Hematopoietic multipotent progenitor cell treated with erythropoietin and hydrocortisone succinate and interleukin-3 and kit ligand, for 15 days (in vitro differentiated cells): ENCODE measurements around the gene PRDX2.
"Not testable (repeated sequence)": the region's sequence is repeated elsewhere in the genome, so short reads cannot be mapped to it uniquely, and the experiment has no call there.

Source experiments
- DNase-seq: peaks from one replicate; pipeline ENCODE4 v3.0.0-alpha.2; 2015; ENCODE audit warnings: low spot score

The PRDX2 gene

DNA sequence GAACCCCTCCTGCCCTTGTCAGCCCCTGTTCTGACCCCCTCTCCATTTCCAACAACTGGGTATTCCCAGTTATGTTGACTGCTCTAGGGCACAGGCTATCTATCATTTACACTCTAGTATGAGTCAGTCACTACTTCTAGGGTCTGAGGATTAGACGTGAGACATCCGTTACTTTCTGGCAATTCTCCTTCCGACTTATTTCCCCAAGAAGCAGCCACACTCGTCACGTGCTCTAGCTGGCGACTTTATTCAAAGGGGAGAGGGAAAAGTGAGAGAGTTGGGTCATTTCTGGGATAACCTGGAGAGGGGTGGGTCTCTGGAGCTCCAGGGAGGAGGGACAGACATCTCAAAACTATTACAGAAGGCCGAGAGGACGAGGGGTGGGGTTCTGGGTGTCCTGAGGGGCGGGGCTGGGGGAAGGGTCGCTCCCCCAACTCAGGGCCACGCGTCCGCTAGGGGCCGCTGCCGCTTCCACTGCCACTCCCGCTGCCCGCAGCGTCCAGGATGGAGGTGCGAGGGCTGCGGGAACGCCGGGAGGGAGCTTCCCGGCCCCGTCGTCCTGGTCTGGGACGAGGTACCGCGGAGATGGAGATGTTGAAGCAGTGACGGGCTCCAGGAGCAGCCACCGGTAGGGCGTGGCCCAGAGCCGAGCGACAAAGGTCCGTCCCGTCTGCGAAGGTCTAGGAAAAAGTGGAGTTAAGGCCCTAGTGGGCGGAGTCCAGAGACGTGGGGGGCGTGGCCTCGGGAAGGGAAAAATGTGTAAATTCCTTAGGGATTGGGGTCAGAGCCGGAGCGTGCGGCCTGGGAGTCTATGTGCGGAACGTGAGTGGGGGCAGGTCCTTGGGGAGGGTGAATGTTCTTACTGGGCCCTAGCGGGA, 23.9 kb upstream of the PRDX2 start:
- peak; percentile 10 for DNase-seq

DNA sequence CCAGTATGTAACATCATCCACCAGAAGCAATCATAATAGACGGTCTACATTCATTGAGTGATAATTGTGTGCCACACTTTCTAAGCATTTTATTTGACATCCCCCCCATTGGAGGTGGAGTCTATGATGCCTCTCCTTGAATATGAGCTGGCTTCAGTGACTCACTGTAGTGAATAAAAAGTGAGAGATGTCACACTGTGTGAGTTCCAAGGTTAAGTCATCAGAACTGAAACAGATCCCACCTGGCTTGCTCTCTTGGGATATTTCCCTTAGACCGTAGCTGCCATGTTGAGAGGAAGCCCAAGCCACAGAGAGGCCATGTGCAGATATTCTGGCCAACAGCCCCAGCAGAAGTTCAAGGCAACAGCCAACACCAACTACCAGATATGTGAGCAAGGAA, 20.2 kb upstream of the PRDX2 start:
- DNase-seq: no peak

GRCh38 chr19:12817810-12818209, 16.2 kb upstream of the PRDX2 start:
- not testable (repeated sequence) for DNase-seq

GRCh38 chr19:12817188-12817587, 15.6 kb upstream of the PRDX2 start:
- not testable (repeated sequence) for DNase-seq

GRCh38 chr19:12815088-12815487, 13.5 kb upstream of the PRDX2 start:
- no peak for DNase-seq

GRCh38 chr19:12806242-12807081, 4.9 kb upstream of the PRDX2 start, which contains the start of gene RNASEH2A:
TSS of gene RNASEH2A (plus strand) at chr19:12806584. CDS start at chr19:12806674, 90 bp downstream.
- peak; percentile 90 for DNase-seq

DNA sequence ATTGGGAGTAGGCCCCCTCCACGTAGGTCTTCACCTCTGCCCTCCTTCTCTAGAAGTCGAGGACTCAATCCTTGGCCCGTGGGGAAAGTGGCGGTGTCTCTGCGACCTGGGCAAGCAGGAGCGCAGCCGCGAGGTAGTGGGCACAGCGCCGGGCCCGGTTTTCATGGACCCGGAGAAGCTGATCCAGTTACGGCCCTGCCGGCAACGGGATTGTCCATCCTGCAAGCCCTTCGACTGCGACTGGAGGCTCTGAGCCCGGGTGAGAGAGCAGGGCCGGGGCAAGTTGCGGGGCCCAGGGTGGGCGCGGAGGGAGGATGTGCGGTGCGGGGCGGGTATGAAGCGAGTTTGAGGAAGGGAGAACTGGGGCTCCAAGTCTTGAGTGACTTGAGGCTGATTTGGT, 2.5 kb upstream of the PRDX2 start:
- no peak for DNase-seq

GRCh38 chr19:12802267-12803106, 887 bp upstream of the PRDX2 start:
- DNase-seq: no peak

DNA sequence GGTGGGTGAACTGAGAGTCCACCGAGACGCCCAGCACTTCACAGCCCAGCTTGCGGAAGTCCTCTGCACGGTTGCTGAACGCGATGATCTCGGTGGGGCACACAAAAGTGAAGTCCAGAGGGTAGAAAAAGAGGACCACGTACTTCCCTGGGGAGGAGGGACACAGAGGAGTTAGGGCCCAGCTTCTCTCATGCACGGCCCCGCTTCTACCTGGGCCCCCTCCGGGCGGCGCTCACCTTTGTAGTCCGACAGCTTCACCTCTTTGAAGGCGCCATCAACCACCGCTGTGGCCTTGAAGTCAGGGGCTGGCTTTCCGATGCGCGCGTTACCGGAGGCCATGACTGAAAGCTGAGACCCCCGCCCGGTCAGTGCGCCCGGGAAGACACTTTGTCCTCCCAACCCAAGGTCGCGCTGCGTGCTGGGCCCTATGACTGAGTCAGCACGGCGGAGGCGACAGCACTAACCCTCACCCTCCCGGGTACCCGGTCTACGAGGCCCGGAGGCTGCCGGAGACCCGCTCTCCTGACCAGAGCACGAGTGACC, 606 bp downstream of the PRDX2 start:
- DNase-seq: no peak

DNA sequence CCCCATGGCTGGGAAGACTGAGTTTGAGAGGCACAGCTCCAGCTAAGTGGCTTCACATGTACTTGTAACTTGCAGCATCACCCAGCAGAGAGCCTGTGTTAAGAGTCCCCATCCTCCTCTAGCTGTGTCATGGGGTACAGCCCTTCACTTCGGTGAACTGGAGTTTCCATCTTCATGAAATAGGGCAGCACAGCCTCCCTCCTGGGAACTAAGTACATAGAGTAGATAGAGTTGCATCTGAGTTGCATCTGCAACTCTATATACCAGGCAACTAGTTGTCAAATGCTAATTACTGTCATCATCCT, 1.2 kb downstream of the PRDX2 start:
- DNase-seq: peak; percentile 81

- peak; percentile 40 for DNase-seq
Observed at GRCh38 chr19:12799742-12800465, 1.7 kb downstream of the PRDX2 start.

DNA sequence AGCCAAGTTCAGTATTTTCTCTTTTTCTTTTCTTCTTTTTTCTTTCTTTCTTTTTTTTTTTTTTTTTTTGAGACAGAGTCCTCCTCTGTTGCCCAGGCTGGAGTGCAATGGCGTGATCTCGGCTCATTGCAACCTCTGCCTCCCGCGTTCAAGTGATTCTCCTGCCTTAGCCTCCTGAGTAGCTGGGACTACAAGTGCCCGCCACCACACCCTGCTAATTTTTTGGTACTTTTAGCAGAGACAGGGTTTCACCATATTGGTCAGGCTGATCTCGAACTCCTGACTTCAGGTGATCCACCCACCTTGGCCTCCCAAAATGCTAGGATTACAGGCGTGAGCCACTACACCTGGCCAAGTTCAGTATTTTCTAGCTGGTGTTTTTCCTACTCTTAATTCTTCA, 4.0 kb downstream of the PRDX2 start:
- DNase-seq: not testable (repeated sequence)

- DNase-seq: no peak
Observed at GRCh38 chr19:12797141-12797587, 4.4 kb downstream of the PRDX2 start.

DNA sequence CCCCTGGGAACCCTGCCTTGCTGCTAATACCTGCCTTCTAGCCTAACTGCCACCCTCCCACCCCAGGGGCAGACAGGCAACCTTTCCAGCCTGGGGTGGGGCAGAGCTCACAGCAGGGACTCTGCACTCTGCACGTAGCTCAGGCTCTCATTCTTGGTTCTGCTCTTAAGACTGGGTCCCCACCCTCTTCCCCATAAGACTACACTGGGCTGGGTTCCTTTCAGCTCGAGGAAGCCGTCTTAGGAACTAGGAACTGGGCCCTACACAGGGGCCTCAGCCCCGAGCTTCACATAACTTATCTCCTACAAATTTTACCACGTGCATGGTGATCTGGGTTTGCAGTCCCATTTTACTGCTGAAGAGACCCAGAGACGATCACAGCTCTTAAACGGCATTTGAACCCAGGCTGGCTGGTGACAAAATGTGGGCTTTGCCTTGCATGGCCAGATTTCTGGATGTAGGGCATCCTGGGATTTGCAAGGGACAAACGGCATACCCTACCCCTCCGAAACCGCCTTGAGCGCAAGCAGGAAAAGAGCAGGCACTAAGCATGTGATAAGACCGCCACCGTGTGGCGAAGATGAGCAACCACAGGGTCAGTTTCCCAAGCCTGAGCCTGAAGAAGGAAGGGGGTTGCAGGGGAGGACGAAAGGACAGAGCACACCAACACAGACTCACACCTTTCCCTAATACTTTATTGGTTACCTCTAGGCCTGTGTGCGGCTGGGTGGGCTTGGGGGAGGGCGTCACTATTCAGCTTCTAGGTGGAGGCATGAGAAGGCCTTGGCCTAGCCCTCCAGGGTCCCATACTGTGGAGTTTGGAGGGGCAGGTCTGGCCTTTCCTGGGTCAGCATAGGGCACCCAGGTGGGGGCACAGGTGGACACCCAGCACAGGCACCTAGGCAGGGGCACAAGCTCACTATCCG, 5.2 kb downstream of the PRDX2 start:
- DNase-seq: peak; percentile 85

GRCh38 chr19:12794971-12795381, 6.6 kb downstream of the PRDX2 start:
- DNase-seq: no peak

- DNase-seq: peak; percentile 27
Observed at GRCh38 chr19:12794196-12794941, 7.2 kb downstream of the PRDX2 start.

DNA sequence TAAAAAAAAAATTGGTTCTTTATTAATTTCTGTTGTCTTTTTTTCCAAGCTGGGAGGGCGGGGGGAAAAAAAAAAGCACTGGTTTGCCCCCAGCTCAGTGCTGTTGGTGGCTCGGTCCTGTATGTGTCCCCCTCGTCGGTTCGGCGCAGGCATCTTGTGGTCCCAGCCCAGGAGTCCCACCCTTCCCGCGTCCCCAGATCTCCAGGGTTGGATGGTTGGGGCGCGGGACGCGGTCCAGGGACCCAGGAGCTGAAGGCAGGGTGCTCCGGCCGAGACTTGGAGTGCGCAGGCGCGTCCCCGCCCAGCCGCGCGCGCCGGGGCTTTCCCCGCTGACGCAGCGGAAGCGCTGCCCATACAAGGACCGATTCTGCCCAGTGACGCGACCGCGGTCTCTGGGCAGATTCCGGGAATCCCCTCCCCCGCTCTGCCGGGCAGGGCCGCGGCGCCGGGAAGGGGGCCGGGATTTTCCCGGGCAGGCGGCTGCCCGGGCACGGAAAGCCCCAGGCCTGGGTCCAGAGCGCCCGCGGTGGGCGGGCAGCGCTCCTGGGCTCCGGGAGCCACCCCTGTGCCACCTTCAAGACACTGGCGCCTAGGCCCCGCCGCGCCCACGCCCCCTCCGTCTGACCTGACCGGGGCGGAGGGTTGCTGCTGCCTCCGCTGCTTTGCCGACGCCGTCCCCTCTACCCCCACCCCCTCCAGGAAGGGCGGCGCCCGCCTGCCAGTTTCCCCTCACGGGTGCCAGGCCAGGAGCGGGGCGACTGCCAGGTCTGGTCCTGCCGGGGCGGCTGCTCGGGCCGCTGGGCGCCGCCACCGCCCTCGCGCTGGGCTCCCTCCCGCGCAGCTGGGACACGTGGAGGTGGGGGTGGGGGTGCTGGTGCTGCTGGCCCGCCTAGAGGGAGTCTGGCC, 8.1 kb downstream of the PRDX2 start:
- DNase-seq: peak; percentile 95

DNA sequence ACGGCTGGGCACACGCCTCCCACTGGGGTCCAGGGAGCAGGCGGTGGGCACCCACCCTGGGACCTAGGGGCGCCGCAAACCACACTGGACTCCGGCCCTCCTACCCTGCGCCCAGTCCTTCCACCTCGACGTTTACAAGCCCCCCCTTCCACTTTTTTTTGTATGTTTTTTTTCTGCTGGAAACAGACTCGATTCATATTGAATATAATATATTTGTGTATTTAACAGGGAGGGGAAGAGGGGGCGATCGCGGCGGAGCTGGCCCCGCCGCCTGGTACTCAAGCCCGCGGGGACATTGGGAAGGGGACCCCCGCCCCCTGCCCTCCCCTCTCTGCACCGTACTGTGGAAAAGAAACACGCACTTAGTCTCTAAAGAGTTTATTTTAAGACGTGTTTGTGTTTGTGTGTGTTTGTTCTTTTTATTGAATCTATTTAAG, 8.7 kb downstream of the PRDX2 start:
- no peak for DNase-seq
